Measurements from ENCODE around the gene CCR7.

DNA sequence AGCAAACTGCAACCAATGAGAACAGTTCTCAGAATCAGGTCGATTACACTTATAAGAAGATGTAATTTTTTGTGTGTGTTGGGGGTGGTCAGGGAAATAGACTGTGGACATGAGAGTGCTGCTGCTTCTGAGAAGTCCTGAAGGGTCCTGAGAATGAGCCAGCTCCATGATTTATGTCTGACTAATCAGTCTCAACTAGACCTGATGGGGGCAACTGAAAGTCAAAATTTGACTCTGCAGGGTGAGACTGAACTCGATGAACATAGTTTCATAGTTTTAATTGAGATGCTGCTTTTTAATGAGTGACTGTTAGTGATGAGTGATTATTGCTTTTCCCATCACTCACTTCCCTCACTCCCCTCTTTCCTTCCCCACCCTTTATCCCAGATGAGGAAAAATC, 45.1 kb upstream of the CCR7 start:
- TF ChIP-seq, protein P1, sequence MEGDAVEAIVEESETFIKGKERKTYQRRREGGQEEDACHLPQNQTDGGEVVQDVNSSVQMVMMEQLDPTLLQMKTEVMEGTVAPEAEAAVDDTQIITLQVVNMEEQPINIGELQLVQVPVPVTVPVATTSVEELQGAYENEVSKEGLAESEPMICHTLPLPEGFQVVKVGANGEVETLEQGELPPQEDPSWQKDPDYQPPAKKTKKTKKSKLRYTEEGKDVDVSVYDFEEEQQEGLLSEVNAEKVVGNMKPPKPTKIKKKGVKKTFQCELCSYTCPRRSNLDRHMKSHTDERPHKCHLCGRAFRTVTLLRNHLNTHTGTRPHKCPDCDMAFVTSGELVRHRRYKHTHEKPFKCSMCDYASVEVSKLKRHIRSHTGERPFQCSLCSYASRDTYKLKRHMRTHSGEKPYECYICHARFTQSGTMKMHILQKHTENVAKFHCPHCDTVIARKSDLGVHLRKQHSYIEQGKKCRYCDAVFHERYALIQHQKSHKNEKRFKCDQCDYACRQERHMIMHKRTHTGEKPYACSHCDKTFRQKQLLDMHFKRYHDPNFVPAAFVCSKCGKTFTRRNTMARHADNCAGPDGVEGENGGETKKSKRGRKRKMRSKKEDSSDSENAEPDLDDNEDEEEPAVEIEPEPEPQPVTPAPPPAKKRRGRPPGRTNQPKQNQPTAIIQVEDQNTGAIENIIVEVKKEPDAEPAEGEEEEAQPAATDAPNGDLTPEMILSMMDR (IDR thresholded peaks at IDR 0.05), result no peak
- TF ChIP-seq POLR2A (IDR thresholded peaks at IDR 0.05) (no peak), EP300 (IDR thresholded peaks at IDR 0.05) (no peak)

All from tibial nerve (tissue), 4 donors.